Pancreas (tissue), 10 donors: ENCODE measurements around the gene ANTXR1. TPM values are rescaled to one million over a fixed set of nuclear protein-coding genes. Genes with fewer than 3 reads are reported as not detected.
A peak's percentile ranks its signal among the peaks of the same experiment; 100 is the strongest.

Source experiments
- ATAC-seq, 4 donors: fragments of 200-7000 bp; cut with Tn5 transposase; one replicate each; pipeline versions ENCODE4 v1.8.0 to v1.9.1; 2020; ENCODE audit warnings: mild to moderate bottlenecking in 4 of 4, moderate library complexity in 4 of 4
- DNase-seq, 6 donors: peaks; one replicate each; pipeline ENCODE4 v3.0.0-alpha.2; 2020
- FAIRE-seq: peaks from 2 replicates; lab custom pipeline; 2012; peaks lifted over from hg19 to GRCh38; lab: Jason Lieb, UNC
- H3K27ac ChIP-seq, 4 donors: fragments of 200-600 bp; sonication (generic); 1 replicate in 3 of 4; 2 replicates in 1 of 4; pipeline versions ENCODE4 v1.5.0 to v1.8.0; 2020
- H3K27me3 ChIP-seq, 4 donors: fragments of 200-600 bp; one replicate each; pipeline ENCODE4 v1.8.0; 2021
- H3K36me3 ChIP-seq, 3 donors: fragments of 200-600 bp; sonication (generic) in 1 of 3; one replicate each; pipeline versions ENCODE4 v1.5.0 to v1.8.0; 2020 to 2021
- H3K4me1 ChIP-seq, 3 donors: fragments of 200-600 bp; one replicate each; pipeline ENCODE4 v1.8.0; 2021
- H3K4me3 ChIP-seq, 4 donors: fragments of 200-600 bp; sonication (generic) in 2 of 4; one replicate each; pipeline versions ENCODE4 v1.5.0 to v1.8.0; 2020 to 2021
- H3K9me3 ChIP-seq, 4 donors: fragments of 200-600 bp; one replicate each; pipeline ENCODE4 v1.8.0; 2021
- CTCF ChIP-seq, 4 donors: fragments of 200-600 bp; sonication (generic) in 3 of 4; IDR thresholded peaks; one replicate each; pipeline versions ENCODE4 v1.5.0 to v1.8.0; 2021; ENCODE audit warnings: antibody characterized with exemption in 4 of 4
- WGBS, 2 donors: extraction: QIAGEN DNeasy Blood & Tissue Kit; methylation state at CpG; one replicate each; pipeline ENCODE4 v1.1.7; 2013; 5-methylcytosine and 5-hydroxymethylcytosine counted together
- intact Hi-C, 3 donors: fragments of 100-400 bp; cut with DNase I; formaldehyde crosslinking; loops; one replicate each; pipeline versions ENCODE4 v1.11.1 to v1.14.2; 2022
- polyA plus RNA-seq, 2 donors: library from polyadenylated mRNA; stranded (reverse); fragments of 200-250 nt; gene quantifications; one replicate each; pipeline ENCODE4 v1.2.3, GENCODE V29; 2013
- total RNA-seq, 6 donors: library from RNA; stranded (reverse); fragmentation: NEBNext Ultra II Directional in 4 of 6; extraction: Animal tissue kit (Norgen Biotek cat#: 25700) in 4 of 6; gene quantifications; one replicate each; pipeline versions ENCODE4 v1.2.1 to v1.2.4, GENCODE V29; 2021 to 2023
- donor health status: healthy with polysubstance abuse.
- donor health status: DM: no; HTN: no; CAD: no; lungs with moderate emphysema.
- donor health status: DM: no; HTN: no; CAD: no.
- donor health status: control.
- donor health status: control.
- donor health status: Bipolar disorder and iron deficiency.
- donor health status: DM: yes; HTN: yes; CAD: no.
- donor health status: DM: no; HTN: no; CAD: no.
- donor health status: DM: no; HTN: no; CAD: no.
- donor health status: DM: yes; HTN: yes; CAD: no.

ANTXR1 gene
- total and polyA plus RNA-seq, 8 donors: 1.7 to 23.4 (median 2.5) TPM

- H3K9me3 ChIP-seq: no peaks in the 10 kb centered on the region
- ATAC-seq: no peak
- 21 to 30% methylated on average over 2 of the region's 2 CpGs for WGBS, 2 donors
- H3K36me3 ChIP-seq: no peaks in the 10 kb centered on the region
- H3K27me3 ChIP-seq: no peaks in the 10 kb centered on the region
- no peak overlapping the region for H3K4me3 ChIP-seq
- no peak overlapping the region for H3K27ac ChIP-seq
- TF ChIP-seq CTCF (IDR thresholded peaks at IDR 0.05): no peak
- intact Hi-C loops: no loop called here
- DNase-seq: no peak
- no peak for FAIRE-seq
- H3K4me1 ChIP-seq: no peaks in the 10 kb centered on the region
Measured at GRCh38 chr2:69154106-69154505, 141.1 kb downstream of the ANTXR1 start.

- intact Hi-C loops: no loop called here
- no peak for ATAC-seq
- FAIRE-seq: no peak
Measured at GRCh38 chr2:69156624-69157023, 143.6 kb downstream of the ANTXR1 start.

GRCh38 chr2:69157441-69157840 lies 144.5 kb downstream of the ANTXR1 start:
- FAIRE-seq (no peak), ATAC-seq (no peak), DNase-seq (no peak)
- TF ChIP-seq CTCF (IDR thresholded peaks at IDR 0.05): no peak
- Histone ChIP-seq H3K27ac (no peak overlapping the region), H3K4me3 (no peak overlapping the region), H3K36me3 (no peaks in the 10 kb centered on the region), H3K9me3 (no peaks in the 10 kb centered on the region), H3K4me1 (no peaks in the 10 kb centered on the region), H3K27me3 (no peaks in the 10 kb centered on the region)
- intact Hi-C loops: no loop called here
- 68 to 77% methylated on average over 3 of the region's 3 CpGs for WGBS, 2 donors

More at GRCh38 chr2:69156624-69157023, 143.6 kb downstream of the ANTXR1 start:
- TF ChIP-seq CTCF (IDR thresholded peaks at IDR 0.05): no peak
- H3K4me1 ChIP-seq: no peaks in the 10 kb centered on the region
- no peak overlapping the region for H3K27ac ChIP-seq
- 70 to 80% methylated on average over 10 of the region's 10 CpGs for WGBS, 2 donors
- H3K36me3 ChIP-seq: no peaks in the 10 kb centered on the region
- H3K9me3 ChIP-seq: no peaks in the 10 kb centered on the region
- no peak overlapping the region for H3K4me3 ChIP-seq
- no peaks in the 10 kb centered on the region for H3K27me3 ChIP-seq
- no peak for DNase-seq

GRCh38 chr2:69159986-69160385 lies 147.0 kb downstream of the ANTXR1 start:
- no peaks in the 10 kb centered on the region for H3K9me3 ChIP-seq
- no peak for TF ChIP-seq CTCF (IDR thresholded peaks at IDR 0.05)
- H3K36me3 ChIP-seq: no peaks in the 10 kb centered on the region
- no peak overlapping the region for H3K4me3 ChIP-seq
- ATAC-seq (peak in 3 of 4 donors; percentile 46 to 71 (median 70)), DNase-seq (peak in 1 of 6 donors; percentile 24), FAIRE-seq (no peak)
- no peak overlapping the region for H3K27ac ChIP-seq
- no peaks in the 10 kb centered on the region for H3K27me3 ChIP-seq
- H3K4me1 ChIP-seq: no peaks in the 10 kb centered on the region
- 72% methylated on average over 6 of the region's 6 CpGs for WGBS, 2 donors
- intact Hi-C loops: no loop called here

GRCh38 chr2:69162057-69162456 lies 149.1 kb downstream of the ANTXR1 start:
- intact Hi-C loops: no loop called here
- Histone ChIP-seq H3K4me3 (no peak overlapping the region), H3K27ac (no peak overlapping the region), H3K27me3 (no peaks in the 10 kb centered on the region), H3K9me3 (no peaks in the 10 kb centered on the region), H3K36me3 (no peaks in the 10 kb centered on the region), H3K4me1 (no peaks in the 10 kb centered on the region)
- FAIRE-seq (no peak), ATAC-seq (no peak), DNase-seq (no peak)
- no peak for TF ChIP-seq CTCF (IDR thresholded peaks at IDR 0.05)
